ENCODE measurements around the gene HINT3. TPM values are rescaled to one million over a fixed set of nuclear protein-coding genes. Genes with fewer than 3 reads are reported as not detected.
A peak's percentile ranks its signal among the peaks of the same experiment; 100 is the strongest.

HINT3 gene
- total RNA-seq, 2 experiments from 2014 or later = 8.0 to 9.1 TPM

DNA sequence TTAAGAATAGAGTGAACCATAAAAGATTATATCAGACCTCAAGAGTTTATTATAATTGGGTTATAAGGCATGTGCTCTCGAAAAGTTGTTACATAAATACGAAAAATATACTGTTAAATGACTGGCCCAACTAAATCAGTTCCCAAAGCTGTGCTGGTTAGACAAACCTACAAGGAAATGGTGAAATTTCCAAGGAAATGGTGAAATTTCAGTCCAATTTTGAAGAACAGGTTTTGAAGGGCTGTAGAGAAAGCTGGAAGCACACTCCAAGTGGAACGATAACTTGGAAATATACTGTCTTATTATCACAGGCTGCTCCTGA is 29.4 kb downstream of the HINT3 start:
- no peak for ATAC-seq
- Mint-ChIP-seq H3K27ac (no peak overlapping the region), H3K4me1 (ENCODE audit: low read depth) (peaks cover 13% of the 10 kb centered on the region), H3K9me3 (ENCODE audit: insufficient read depth) (no peaks in the 10 kb centered on the region), H3K4me3 (no peak overlapping the region), H3K27me3 (ENCODE audit: low read depth) (no peaks in the 10 kb centered on the region), H3K36me3 (ENCODE audit: low read depth) (no peaks in the 10 kb centered on the region)
- ChIA-PET POLR2A (interaction anchor here (0.9 to 2.4 kb wide), 8 partner anchors 9 to 355 kb away, joined by 3 to 19 read pairs (median 6); partner anchors contain the start of genes HINT3 and NCOA7), CTCF (interaction anchor here (0.9 to 6.0 kb wide), 11 partner anchors 10 to 684 kb away, joined by 3 to 49 read pairs (median 5); partner anchors contain the start of genes HDDC2, HINT3 and NCOA7)
- DNase-seq = no peak

DNA sequence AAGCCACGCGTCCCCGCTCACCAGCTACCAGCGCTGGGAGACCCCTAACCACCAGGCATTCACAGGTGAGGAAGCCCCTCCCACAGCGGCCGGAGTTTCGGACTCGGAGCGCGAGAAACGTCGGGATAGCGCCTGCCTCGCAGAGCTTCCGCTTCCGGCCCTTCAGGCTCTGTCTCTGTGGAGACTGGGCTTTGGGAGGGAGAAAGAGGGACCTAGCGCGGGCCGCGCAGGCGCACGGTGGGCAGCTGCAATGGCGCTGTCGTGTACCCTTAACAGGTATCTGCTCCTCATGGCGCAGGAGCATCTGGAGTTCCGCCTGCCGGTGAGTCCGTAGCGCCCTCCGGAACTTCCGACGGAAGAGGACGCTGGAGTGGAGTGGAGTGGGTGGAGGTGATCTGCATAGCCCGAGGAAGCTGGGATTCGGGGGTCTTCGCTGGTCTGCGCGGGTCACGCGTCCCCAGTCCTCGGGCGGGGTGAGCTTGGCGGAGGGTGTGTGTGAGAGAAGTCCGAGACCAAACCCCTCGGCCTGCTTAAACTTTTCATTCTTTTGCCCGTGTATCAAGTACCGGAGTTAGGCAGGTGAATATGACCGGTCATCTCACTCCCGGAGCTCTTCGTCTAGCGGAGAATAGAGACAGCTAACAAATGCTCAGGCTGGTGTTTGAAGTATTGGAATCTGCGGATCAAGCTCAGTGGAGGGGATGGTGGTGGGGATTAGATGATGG is 29.9 kb downstream of the HINT3 start, which contains the start of gene TRMT11:
Gene TRMT11, plus strand, starts transcription at position 240 of the 725 bp plus-strand sequence. Its CDS starts 11 bp downstream, at position 251.
- peak; percentile 83 for DNase-seq
- Mint-ChIP-seq H3K27me3 (ENCODE audit: low read depth) (no peaks in the 10 kb centered on the region), H3K36me3 (ENCODE audit: low read depth) (no peaks in the 10 kb centered on the region), H3K4me3 (peak within 1 kb of the TSS; percentile 13), H3K27ac (no peak within 1 kb of the TSS), H3K9me3 (ENCODE audit: insufficient read depth) (no peaks in the 10 kb centered on the region), H3K4me1 (ENCODE audit: low read depth) (peaks cover 13% of the 10 kb centered on the region)
- ATAC-seq = peak; percentile 99
- POLR2A ChIA-PET = interaction anchor here (0.5 to 2.4 kb wide), 12 partner anchors 9 to 354 kb away, joined by 3 to 19 read pairs (median 4); partner anchors contain the start of genes HINT3 and NCOA7
- CTCF ChIA-PET = interaction anchor here (0.6 to 6.0 kb wide), 15 partner anchors 9 to 685 kb away, joined by 3 to 49 read pairs (median 4); partner anchors contain the start of genes CENPW, HDDC2, HINT3 and NCOA7

DNA sequence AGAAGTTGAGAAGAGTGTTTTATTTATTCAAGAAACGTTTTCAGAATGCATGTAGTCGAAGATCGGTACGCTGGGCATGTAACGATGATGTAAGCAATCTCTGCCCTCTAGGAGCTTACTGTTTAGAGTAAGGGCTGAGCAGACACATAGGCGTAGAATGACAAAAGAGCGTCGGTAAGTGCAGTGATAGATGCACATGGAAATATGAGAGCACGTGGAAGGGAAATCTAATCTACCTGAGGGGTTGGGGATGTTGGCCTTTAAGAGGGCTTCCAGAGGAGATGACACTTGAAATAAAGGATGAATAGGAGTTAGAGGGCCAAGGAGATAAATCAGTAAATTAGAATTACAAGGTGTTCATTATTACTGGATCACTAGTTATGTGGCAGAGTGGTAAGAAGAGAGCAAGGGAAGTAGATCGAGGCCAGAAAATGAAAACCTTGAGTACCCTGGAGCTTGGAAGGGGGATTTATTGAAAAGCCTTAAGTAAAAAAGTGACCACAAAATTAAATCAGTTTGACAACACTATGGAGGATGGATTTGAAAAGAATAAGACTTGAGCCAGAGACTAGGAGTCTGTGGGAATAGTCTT is 30.6 kb downstream of the HINT3 start:
- H3K27ac Mint-ChIP-seq = no peak overlapping the region
- H3K4me3 Mint-ChIP-seq = no peak overlapping the region
- no peaks in the 10 kb centered on the region for H3K36me3 Mint-ChIP-seq (ENCODE audit: low read depth)
- ChIA-PET POLR2A (interaction anchor here (0.5 to 2.4 kb wide), 9 partner anchors 8 to 206 kb away, joined by 3 to 19 read pairs (median 5); partner anchors contain the start of genes HINT3 and NCOA7), CTCF (interaction anchor here (0.6 to 6.0 kb wide), 13 partner anchors 9 to 685 kb away, joined by 3 to 49 read pairs (median 4); partner anchors contain the start of genes CENPW, HDDC2, HINT3 and NCOA7)
- H3K4me1 Mint-ChIP-seq (ENCODE audit: low read depth) = peaks cover 13% of the 10 kb centered on the region
- H3K9me3 Mint-ChIP-seq (ENCODE audit: insufficient read depth) = no peaks in the 10 kb centered on the region
- ATAC-seq (peak; percentile 20), DNase-seq (no peak)
- H3K27me3 Mint-ChIP-seq (ENCODE audit: low read depth) = no peaks in the 10 kb centered on the region

DNA sequence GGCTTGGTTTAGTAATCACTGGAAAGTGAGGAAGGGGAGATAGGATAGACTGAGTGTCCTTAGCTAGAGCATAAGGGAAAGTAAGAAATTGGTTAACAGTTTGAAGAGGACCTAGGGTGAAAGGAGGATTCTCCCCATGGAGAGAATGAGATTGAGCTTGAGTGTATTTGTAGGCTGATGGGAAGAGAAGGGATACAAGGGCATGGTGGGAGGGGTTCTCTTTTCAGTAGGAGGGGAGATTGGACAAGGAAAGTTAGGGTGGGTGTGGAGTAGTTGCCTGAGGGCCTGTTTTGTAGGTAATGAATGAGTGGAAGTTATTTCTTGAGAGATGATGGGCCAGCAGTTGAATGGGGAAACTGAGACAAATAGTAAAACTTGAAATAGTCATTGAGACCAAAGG is 31.7 kb downstream of the HINT3 start:
- Mint-ChIP-seq H3K36me3 (ENCODE audit: low read depth) (no peaks in the 10 kb centered on the region), H3K27ac (no peak overlapping the region), H3K4me1 (ENCODE audit: low read depth) (peaks cover 13% of the 10 kb centered on the region), H3K4me3 (no peak overlapping the region), H3K27me3 (ENCODE audit: low read depth) (no peaks in the 10 kb centered on the region), H3K9me3 (ENCODE audit: insufficient read depth) (no peaks in the 10 kb centered on the region)
- ChIA-PET CTCF (interaction anchor here (0.7 to 6.0 kb wide), 3 partner anchors 11 to 31 kb away, joined by 3 to 49 read pairs (median 4); partner anchors contain the start of gene HINT3), POLR2A (no interaction called here)
- no peak for DNase-seq
- ATAC-seq = no peak

DNA sequence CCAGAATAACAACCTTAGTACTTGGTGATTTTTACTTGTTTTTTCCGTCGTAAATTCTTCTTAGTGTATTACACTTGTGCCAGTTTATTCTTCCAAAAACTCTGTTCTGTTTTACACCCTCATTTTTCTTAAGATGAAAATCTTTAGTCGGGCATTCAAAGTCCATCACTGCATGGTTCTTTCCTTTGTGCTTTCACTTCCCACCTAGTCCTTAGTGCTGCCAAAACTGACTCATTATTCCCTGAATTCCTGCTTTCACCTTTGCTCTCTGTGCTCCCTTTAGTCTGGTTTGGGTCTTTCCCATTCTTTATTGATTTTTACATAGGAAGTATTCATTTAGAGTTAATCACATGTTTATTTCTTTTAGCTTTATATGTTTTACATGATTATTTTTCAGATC is 33.1 kb downstream of the HINT3 start:
- Mint-ChIP-seq H3K27ac (no peak overlapping the region), H3K27me3 (ENCODE audit: low read depth) (no peaks in the 10 kb centered on the region), H3K4me3 (no peak overlapping the region), H3K4me1 (ENCODE audit: low read depth) (peaks cover 15% of the 10 kb centered on the region), H3K36me3 (ENCODE audit: low read depth) (peaks cover 2% of the 10 kb centered on the region), H3K9me3 (ENCODE audit: insufficient read depth) (no peaks in the 10 kb centered on the region)
- ChIA-PET CTCF (interaction anchor here (0.9 to 2.8 kb wide), 3 partner anchors 13 to 195 kb away, joined by 3 to 9 read pairs (median 6); partner anchors contain the start of gene HINT3), POLR2A (no interaction called here)
- DNase-seq (no peak), ATAC-seq (no peak)

DNA sequence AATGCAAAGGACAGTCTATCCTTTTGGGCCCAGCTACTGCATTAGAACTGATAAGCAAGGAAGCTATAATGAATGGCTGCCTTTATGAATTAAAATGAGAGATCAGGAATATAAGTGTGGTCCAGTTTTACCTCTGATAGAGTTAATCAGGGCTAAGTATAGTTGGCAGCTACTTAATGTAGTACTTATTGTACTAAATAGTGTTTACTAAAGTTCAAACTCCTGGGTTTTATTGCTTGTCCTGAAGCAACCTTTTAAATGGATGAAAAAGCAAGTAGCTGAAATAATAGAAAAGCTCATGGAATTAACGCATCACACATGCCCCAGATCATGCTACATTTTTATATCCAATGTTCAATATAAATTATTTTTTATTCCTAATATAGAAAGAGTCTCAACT is 35.1 kb downstream of the HINT3 start:
- DNase-seq = no peak
- peaks cover 18% of the 10 kb centered on the region for H3K4me1 Mint-ChIP-seq (ENCODE audit: low read depth)
- no peak for ATAC-seq
- H3K4me3 Mint-ChIP-seq = no peak overlapping the region
- H3K9me3 Mint-ChIP-seq (ENCODE audit: insufficient read depth) = no peaks in the 10 kb centered on the region
- no peak overlapping the region for H3K27ac Mint-ChIP-seq
- ChIA-PET CTCF (interaction anchor here (1.3 to 2.8 kb wide), 3 partner anchors 17 to 177 kb away, joined by 4 to 9 read pairs (median 5); partner anchors contain the start of gene HINT3), POLR2A (no interaction called here)
- H3K36me3 Mint-ChIP-seq (ENCODE audit: low read depth) = peaks cover 5% of the 10 kb centered on the region
- H3K27me3 Mint-ChIP-seq (ENCODE audit: low read depth) = no peaks in the 10 kb centered on the region

DNA sequence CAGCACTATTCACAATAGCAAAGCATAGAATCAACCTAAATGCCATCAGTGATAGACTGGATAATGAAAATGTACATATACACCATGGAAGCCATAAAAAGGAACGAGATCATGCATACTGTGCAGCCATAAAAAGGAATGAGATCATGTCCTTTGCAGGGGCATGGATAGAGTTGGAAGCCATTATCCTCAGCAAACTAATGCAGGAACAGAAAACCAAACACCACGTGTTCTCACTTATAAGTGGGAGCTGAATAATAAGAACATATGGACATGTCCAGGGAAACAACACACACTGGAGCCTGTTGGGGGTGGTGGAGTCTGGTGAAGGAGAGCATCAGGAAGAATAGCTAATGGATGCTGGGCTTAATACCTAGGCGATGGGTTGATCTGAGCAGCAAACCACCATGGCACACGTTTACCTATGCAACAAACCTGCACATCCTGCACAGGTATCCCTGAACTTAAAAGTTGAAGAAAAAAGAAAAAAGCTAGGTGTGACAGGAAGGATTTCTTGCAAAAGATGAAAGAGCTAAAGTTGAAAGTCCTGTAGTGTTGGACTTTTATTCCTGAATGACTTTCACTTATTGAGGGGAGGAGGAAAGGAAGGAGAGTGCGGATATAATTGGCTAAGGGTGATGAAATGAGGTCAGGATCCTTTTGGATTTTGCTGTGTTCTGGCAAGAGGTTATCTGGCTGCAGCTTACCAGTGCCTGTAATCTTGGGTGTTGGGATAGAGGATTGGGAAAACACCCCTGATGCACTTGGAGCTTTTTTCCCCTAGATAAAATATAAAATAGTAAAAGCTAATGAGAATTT is 38.3 kb downstream of the HINT3 start:
- Mint-ChIP-seq H3K36me3 (ENCODE audit: low read depth) (peaks cover 20% of the 10 kb centered on the region), H3K27ac (no peak overlapping the region), H3K4me3 (no peak overlapping the region), H3K27me3 (ENCODE audit: low read depth) (no peaks in the 10 kb centered on the region), H3K9me3 (ENCODE audit: insufficient read depth) (no peaks in the 10 kb centered on the region), H3K4me1 (ENCODE audit: low read depth) (peaks cover 11% of the 10 kb centered on the region)
- ATAC-seq (no peak), DNase-seq (no peak)
- ChIA-PET POLR2A (interaction anchor here (1.2 kb wide), 1 partner anchor 8 kb away, joined by 7 read pairs; the partner anchor contains the start of gene TRMT11), CTCF (interaction anchor here (0.7 to 3.0 kb wide), 17 partner anchors 8 to 1126 kb away, joined by 3 to 31 read pairs (median 5); partner anchors contain the start of genes NCOA7 and TRMT11)

DNA sequence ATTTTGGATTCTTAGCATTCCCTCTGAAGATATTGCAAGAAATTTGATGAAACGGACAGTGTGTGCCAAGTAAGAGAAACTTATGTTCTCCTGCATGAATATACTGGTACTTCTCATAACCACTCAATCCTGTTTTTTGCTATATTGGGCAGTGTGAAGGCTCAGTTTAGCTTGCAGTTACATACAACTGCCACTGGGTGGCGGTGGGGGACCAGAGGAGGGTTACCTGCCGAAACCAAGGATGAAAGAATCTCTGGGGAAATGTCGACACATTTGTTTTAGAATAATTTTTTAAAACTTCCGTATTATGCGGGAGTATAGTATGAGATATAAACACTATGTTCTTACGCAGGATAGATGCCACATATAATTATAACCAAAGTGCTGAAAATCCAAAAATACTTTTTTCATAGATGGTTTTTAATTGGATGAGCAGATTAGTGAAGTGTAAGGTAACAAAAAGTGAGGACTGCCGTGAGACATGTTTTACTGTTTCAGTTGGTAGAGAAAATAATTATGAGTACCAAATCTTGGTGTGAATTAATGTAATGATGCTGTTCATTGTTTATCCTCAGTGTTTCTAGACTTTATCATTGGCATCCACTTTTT is 39.5 kb downstream of the HINT3 start:
- CTCF ChIA-PET = interaction anchor here (0.8 to 3.0 kb wide), 20 partner anchors 8 to 1125 kb away, joined by 3 to 31 read pairs (median 4); partner anchors contain the start of genes NCOA7 and TRMT11
- peaks cover 27% of the 10 kb centered on the region for H3K36me3 Mint-ChIP-seq (ENCODE audit: low read depth)
- peak; percentile 95 for ATAC-seq
- no peaks in the 10 kb centered on the region for H3K9me3 Mint-ChIP-seq (ENCODE audit: insufficient read depth)
- DNase-seq = peak; percentile 76
- POLR2A ChIA-PET = interaction anchor here (1.2 kb wide), 1 partner anchor 10 kb away, joined by 7 read pairs; the partner anchor contains the start of gene TRMT11
- no peaks in the 10 kb centered on the region for H3K27me3 Mint-ChIP-seq (ENCODE audit: low read depth)
- peak overlapping the region; percentile 42 for H3K4me3 Mint-ChIP-seq
- peaks cover 10% of the 10 kb centered on the region for H3K4me1 Mint-ChIP-seq (ENCODE audit: low read depth)
- no peak overlapping the region for H3K27ac Mint-ChIP-seq

DNA sequence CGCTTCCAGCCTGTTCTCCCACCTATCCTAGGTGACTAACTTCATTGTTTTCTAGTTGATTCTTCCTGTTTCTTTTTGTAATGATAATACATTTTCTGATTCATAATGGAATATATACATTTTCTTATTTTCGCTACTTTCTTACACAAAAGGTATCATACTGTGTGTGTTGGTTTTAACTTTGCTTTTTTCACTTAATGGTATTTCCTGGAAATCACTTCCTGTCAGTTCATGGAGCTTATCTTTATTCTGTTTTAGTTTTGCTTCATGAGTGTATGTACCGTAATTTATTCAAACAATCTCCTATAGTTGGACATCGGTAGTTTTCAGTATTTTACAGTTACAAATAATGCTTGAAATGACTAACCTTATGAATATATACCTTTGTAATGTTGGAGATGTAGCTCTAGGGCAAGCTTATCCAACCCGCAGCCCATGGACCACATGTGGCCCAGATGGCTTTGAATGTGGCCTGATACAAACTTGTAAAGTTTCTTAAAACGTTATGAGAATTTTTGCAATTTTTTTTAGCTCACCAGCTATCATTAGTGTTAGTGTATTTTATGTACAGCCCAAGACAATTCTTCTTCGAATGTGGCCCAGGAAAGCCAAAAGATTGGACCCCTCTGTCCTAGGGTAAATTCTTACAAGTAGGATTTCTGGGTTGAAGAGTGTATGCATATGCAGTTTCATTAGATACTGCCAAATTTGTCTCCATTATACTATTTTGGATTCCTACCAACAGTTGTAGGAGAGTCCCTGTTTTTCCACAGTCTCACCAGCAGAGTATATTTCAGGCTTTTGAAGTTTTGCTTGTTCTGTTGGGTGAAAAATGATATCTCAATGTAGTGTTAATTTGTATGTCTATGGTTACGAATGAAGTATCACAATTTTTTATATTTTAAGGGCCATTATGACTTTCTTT is 46.4 kb downstream of the HINT3 start:
- CTCF ChIA-PET = interaction anchor here (0.9 to 1.9 kb wide), 7 partner anchors 8 to 358 kb away, joined by 3 to 6 read pairs (median 4); partner anchors contain the start of gene TRMT11
- Mint-ChIP-seq H3K4me3 (peak overlapping the region; percentile 41), H3K27me3 (ENCODE audit: low read depth) (no peaks in the 10 kb centered on the region), H3K27ac (peak overlapping the region; percentile 28), H3K9me3 (ENCODE audit: insufficient read depth) (no peaks in the 10 kb centered on the region), H3K36me3 (ENCODE audit: low read depth) (peaks cover 46% of the 10 kb centered on the region), H3K4me1 (ENCODE audit: low read depth) (peaks cover 16% of the 10 kb centered on the region)
- ATAC-seq (peak; percentile 33), DNase-seq (no peak)
- POLR2A ChIA-PET = no interaction called here

DNA sequence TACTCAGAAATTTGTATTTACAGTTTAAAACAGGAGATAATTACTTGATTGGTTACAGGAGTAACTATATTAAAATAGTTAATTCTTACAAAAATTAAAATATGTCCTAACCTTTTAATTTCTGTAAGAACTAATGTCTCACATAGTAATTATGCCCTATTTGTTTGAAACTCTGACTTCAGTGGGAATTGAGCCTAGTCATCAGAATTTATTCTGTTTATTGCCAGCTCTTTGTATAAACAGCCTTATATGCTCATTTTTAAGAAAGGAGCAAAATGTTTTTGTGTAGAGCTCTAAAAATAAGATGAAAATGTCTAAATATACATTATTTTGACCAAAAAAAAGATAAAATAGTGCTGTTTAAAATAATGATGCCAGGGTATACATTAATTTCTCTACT is 51.2 kb downstream of the HINT3 start:
- Mint-ChIP-seq H3K9me3 (ENCODE audit: insufficient read depth) (no peaks in the 10 kb centered on the region), H3K4me1 (ENCODE audit: low read depth) (peaks cover 16% of the 10 kb centered on the region), H3K27me3 (ENCODE audit: low read depth) (no peaks in the 10 kb centered on the region), H3K4me3 (no peak overlapping the region), H3K36me3 (ENCODE audit: low read depth) (peaks cover 41% of the 10 kb centered on the region), H3K27ac (no peak overlapping the region)
- ChIA-PET CTCF (interaction anchor here (1.2 to 2.0 kb wide), 3 partner anchors 12 to 64 kb away, joined by 4 to 11 read pairs (median 4); no protein-coding TSS in a partner anchor), POLR2A (no interaction called here)
- no peak for ATAC-seq
- DNase-seq = no peak
